Measurements from ENCODE around the gene BTBD6. TPM values are rescaled to one million over a fixed set of nuclear protein-coding genes. Genes with fewer than 3 reads are reported as not detected.

BTBD6 gene
- 39.6 and 42.2 TPM in 2 replicates for total RNA-seq
- polyA plus RNA-seq: 41.0 and 47.5 TPM in 2 replicates

DNA sequence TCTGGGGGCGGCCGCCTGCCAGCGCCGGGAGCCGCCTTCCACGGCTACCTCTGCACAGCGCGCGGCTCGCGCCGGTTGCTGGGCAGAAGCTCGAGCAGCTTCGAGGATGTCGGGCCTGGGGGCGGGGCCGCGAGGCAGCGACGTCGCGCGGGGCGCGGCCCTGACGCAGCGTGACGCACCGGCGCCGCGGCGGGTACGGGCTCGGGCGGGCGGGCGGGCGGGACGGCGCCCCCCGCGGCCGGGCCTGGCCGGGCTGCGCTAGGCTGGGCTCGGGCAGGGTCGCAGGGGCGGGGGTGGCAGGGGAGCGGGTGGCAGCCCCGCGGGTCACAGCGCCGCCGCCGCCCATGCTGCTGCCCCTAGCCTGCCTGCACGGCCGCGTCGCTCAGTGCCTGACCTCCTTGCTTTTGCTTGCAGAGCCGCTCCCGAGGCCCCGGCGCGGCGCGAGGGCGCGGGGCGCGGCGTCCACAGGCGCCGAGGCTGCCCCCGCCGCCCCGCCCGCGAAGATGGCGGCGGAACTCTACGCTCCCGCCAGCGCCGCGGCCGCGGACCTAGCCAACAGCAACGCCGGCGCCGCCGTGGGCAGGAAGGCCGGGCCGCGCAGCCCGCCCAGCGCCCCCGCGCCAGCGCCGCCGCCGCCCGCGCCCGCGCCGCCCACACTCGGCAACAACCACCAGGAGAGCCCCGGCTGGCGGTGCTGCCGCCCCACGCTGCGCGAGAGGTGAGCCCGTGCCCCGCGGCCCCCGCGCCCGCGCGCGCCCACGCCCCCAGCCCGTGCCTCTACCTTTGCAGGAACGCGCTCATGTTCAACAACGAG is at the start of gene BTBD6:
TSS of gene BTBD6 (plus strand) at position 166 of the 814 bp plus-strand sequence. CDS start at position 345, 179 bp downstream.
- peaks cover 11% of the 10 kb centered on the region for H4K20me1 ChIP-seq (ENCODE audit: insufficient read depth, poor library complexity, severe bottlenecking)
- H3K4me2 ChIP-seq: peak within 1 kb of the TSS; percentile 99
- DNase-seq (ENCODE audit: low spot score): peak; percentile 96
- peak within 1 kb of the TSS; percentile 95 for H3K27ac ChIP-seq
- H3K4me1 ChIP-seq (ENCODE audit: insufficient read depth): peaks cover 8% of the 10 kb centered on the region
- H3K4me3 ChIP-seq: peak within 1 kb of the TSS; percentile 67
- 0% methylated on average over 32 of the region's 130 CpGs for WGBS (ENCODE audit: low lambda C conversion rate, missing lambda C conversion rate)
- H3K9me2 ChIP-seq (replicated peaks; ENCODE audit: insufficient read depth): no peaks in the 10 kb centered on the region
- no peak for TF ChIP-seq EZH2 (IDR thresholded peaks at IDR 0.05; ENCODE audit: borderline replicate concordance)
- no peak for TF ChIP-seq EZH2phosphoT487 (IDR thresholded peaks at IDR 0.05; ENCODE audit: low read depth, severe bottlenecking, unreplicated experiment)
- TF ChIP-seq, protein P1, sequence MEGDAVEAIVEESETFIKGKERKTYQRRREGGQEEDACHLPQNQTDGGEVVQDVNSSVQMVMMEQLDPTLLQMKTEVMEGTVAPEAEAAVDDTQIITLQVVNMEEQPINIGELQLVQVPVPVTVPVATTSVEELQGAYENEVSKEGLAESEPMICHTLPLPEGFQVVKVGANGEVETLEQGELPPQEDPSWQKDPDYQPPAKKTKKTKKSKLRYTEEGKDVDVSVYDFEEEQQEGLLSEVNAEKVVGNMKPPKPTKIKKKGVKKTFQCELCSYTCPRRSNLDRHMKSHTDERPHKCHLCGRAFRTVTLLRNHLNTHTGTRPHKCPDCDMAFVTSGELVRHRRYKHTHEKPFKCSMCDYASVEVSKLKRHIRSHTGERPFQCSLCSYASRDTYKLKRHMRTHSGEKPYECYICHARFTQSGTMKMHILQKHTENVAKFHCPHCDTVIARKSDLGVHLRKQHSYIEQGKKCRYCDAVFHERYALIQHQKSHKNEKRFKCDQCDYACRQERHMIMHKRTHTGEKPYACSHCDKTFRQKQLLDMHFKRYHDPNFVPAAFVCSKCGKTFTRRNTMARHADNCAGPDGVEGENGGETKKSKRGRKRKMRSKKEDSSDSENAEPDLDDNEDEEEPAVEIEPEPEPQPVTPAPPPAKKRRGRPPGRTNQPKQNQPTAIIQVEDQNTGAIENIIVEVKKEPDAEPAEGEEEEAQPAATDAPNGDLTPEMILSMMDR (IDR thresholded peaks at IDR 0.05; ENCODE audit: poor library complexity): no peak
- no peaks in the 10 kb centered on the region for H3K9me3 ChIP-seq (ENCODE audit: low read depth)
- H3K79me2 ChIP-seq: peaks cover 54% of the 10 kb centered on the region
- H3K36me3 ChIP-seq (replicated peaks; ENCODE audit: insufficient read depth, low read depth): no peaks in the 10 kb centered on the region
- H3K27me3 ChIP-seq: no peaks in the 10 kb centered on the region
- peak within 1 kb of the TSS; percentile 79 for H2AFZ ChIP-seq

DNA sequence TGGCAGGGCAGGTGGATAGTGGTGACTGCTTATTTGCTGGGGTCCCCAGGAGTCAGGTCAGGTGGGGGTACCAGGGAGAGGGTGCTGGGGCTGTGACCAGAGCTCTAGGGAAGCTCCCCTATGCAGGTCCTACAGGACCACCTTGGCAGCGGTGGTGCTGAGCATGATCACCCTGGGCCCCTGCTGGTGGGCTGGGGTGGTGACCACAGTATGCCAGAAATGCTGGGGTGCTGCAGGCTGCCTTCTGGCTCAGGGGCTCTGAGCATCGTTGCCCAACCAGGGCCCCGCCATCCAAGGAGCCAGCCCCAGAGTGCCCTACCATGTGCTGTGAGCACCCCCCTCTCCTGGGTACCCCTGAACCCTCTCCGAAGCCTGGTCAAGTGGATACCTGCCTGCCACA is 49.7 kb upstream of the BTBD6 start:
- Histone ChIP-seq H4K20me1 (ENCODE audit: insufficient read depth, poor library complexity, severe bottlenecking) (no peaks in the 10 kb centered on the region), H3K27ac (no peak overlapping the region)
- WGBS (ENCODE audit: low lambda C conversion rate, missing lambda C conversion rate): 94% methylated on average over 4 of the region's 4 CpGs

DNA sequence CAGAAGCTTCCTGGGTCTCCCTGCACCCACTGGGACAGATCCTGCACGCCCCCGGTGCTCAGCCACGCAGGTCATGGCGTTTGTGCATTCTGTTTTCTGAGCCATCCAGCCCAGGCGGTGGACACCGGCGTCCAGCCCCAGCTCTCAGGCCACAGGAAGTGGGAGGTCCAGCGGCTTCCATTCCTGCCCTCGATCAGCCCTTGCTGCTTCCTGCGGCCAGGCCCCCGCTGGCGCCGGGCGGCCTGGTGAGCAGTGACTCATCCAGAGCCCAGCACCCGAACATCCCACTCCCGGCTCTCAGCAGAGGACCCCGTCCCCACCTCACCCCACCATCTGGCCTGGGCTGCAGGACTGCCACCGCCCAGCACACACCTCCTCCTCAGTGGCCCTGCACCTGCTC is 49.2 kb upstream of the BTBD6 start:
- peaks cover 26% of the 10 kb centered on the region for H3K4me1 ChIP-seq (ENCODE audit: insufficient read depth)
- H3K9me3 ChIP-seq (ENCODE audit: low read depth): no peaks in the 10 kb centered on the region
- no peak for DNase-seq (ENCODE audit: low spot score)
- no peak overlapping the region for H3K4me2 ChIP-seq
- H3K9me2 ChIP-seq (replicated peaks; ENCODE audit: insufficient read depth): no peaks in the 10 kb centered on the region
- H2AFZ ChIP-seq: no peak overlapping the region
- no peak overlapping the region for H3K4me3 ChIP-seq
- no peak overlapping the region for H3K27ac ChIP-seq
- TF ChIP-seq, protein P1 (IDR thresholded peaks at IDR 0.05; ENCODE audit: poor library complexity): no peak
- TF ChIP-seq EZH2phosphoT487 (IDR thresholded peaks at IDR 0.05; ENCODE audit: low read depth, severe bottlenecking, unreplicated experiment) (no peak), EZH2 (IDR thresholded peaks at IDR 0.05; ENCODE audit: borderline replicate concordance) (no peak)
- H3K36me3 ChIP-seq (replicated peaks; ENCODE audit: insufficient read depth, low read depth): no peaks in the 10 kb centered on the region
- 81% methylated on average over 17 of the region's 18 CpGs for WGBS (ENCODE audit: low lambda C conversion rate, missing lambda C conversion rate)
- H4K20me1 ChIP-seq (ENCODE audit: insufficient read depth, poor library complexity, severe bottlenecking): no peaks in the 10 kb centered on the region
- H3K79me2 ChIP-seq: no peaks in the 10 kb centered on the region
- H3K27me3 ChIP-seq: peaks cover 37% of the 10 kb centered on the region

More for the DNA sequence above, 49.7 kb upstream of the BTBD6 start:
- Histone ChIP-seq H3K79me2 (no peaks in the 10 kb centered on the region), H3K4me2 (no peak overlapping the region), H3K9me2 (replicated peaks; ENCODE audit: insufficient read depth) (no peaks in the 10 kb centered on the region), H3K4me1 (ENCODE audit: insufficient read depth) (peaks cover 31% of the 10 kb centered on the region), H3K27me3 (peaks cover 37% of the 10 kb centered on the region), H3K4me3 (no peak overlapping the region), H3K9me3 (ENCODE audit: low read depth) (no peaks in the 10 kb centered on the region), H2AFZ (no peak overlapping the region), H3K36me3 (replicated peaks; ENCODE audit: insufficient read depth, low read depth) (no peaks in the 10 kb centered on the region)
- TF ChIP-seq EZH2 (IDR thresholded peaks at IDR 0.05; ENCODE audit: borderline replicate concordance) (no peak), EZH2phosphoT487 (IDR thresholded peaks at IDR 0.05; ENCODE audit: low read depth, severe bottlenecking, unreplicated experiment) (no peak)
- TF ChIP-seq, protein P1 (IDR thresholded peaks at IDR 0.05; ENCODE audit: poor library complexity): no peak
- no peak for DNase-seq (ENCODE audit: low spot score)
